ENCODE results near the gene SNED1.

SNED1 gene

GRCh38 chr2:241068942-241069810 is 70.8 kb downstream of the SNED1 start:
- no peak for FAIRE-seq

- FAIRE-seq: no peak
These were observed 71.4 kb downstream of the SNED1 start for GRCh38 chr2:241069821-241070281.

GRCh38 chr2:241070361-241070760 is 71.9 kb downstream of the SNED1 start:
- FAIRE-seq: no peak

- FAIRE-seq: no peak
These were observed 72.6 kb downstream of the SNED1 start for GRCh38 chr2:241070811-241071676.

- FAIRE-seq: no peak
These were observed 73.3 kb downstream of the SNED1 start for GRCh38 chr2:241071677-241072111.

- FAIRE-seq: no peak
These were observed 73.7 kb downstream of the SNED1 start for GRCh38 chr2:241072151-241072550.

GRCh38 chr2:241072553-241073165 is 74.2 kb downstream of the SNED1 start:
- no peak for FAIRE-seq

GRCh38 chr2:241073166-241074064 is 75.0 kb downstream of the SNED1 start:
- FAIRE-seq: no peak

GRCh38 chr2:241074065-241074818 is 75.8 kb downstream of the SNED1 start:
- FAIRE-seq: no peak

GRCh38 chr2:241074901-241075540 is 76.6 kb downstream of the SNED1 start:
- no peak for FAIRE-seq

- no peak for FAIRE-seq
These were observed 82.2 kb downstream of the SNED1 start for GRCh38 chr2:241080405-241081189.

- no peak for FAIRE-seq
These were observed 82.8 kb downstream of the SNED1 start for GRCh38 chr2:241081190-241081642.

GRCh38 chr2:241081643-241082340 is 83.4 kb downstream of the SNED1 start:
- no peak for FAIRE-seq

- no peak for FAIRE-seq
These were observed 84.1 kb downstream of the SNED1 start for GRCh38 chr2:241082341-241083090.

- no peak for FAIRE-seq
These were observed 84.6 kb downstream of the SNED1 start for GRCh38 chr2:241083091-241083415.

- FAIRE-seq: no peak
These were observed 86.5 kb downstream of the SNED1 start for GRCh38 chr2:241084856-241085444.

- FAIRE-seq: no peak
These were observed 89.2 kb downstream of the SNED1 start for GRCh38 chr2:241087420-241088268.

Data from A204.1 (cell line).